Spleen (tissue), 13 donors: ENCODE results near the gene SLC30A3. TPM values are rescaled to one million over a fixed set of nuclear protein-coding genes. Genes with fewer than 3 reads are reported as not detected.
A peak's percentile ranks its signal among the peaks of the same experiment; 100 is the strongest.

Experiments
- DNase-seq: peaks from one replicate; pipeline ENCODE4 v3.0.0-alpha.2; 2020
- H3K27ac ChIP-seq, 8 donors: fragments of 200-600 bp; sonication (generic) in 7 of 8; 1 replicate in 4 of 8; 2 replicates in 4 of 8; pipeline versions ENCODE4 v1.5.0 to v1.8.0; 2016 to 2021; ENCODE audit warnings: inconsistent platforms in 4 of 8, mild to moderate bottlenecking in 4 of 8, moderate library complexity in 1 of 8
- H3K27me3 ChIP-seq, 7 donors: fragments of 200-600 bp; sonication (generic) in 6 of 7; replicated peaks in 1 of 7; 1 replicate in 4 of 7; 2 replicates in 3 of 7; pipeline versions ENCODE4 v1.5.0 to v1.8.0; 2016 to 2021; ENCODE audit warnings: inconsistent platforms in 3 of 7, mild to moderate bottlenecking in 1 of 7
- H3K36me3 ChIP-seq, 6 donors: fragments of 200-600 bp; sonication (generic) in 5 of 6; 1 replicate in 4 of 6; 2 replicates in 2 of 6; pipeline versions ENCODE4 v1.5.0 to v1.8.0; 2016 to 2021; ENCODE audit warnings: inconsistent platforms in 2 of 6
- H3K4me1 ChIP-seq, 6 donors: fragments of 200-600 bp; sonication (generic) in 5 of 6; 1 replicate in 3 of 6; 2 replicates in 3 of 6; pipeline versions ENCODE4 v1.5.0 to v1.8.0; 2016 to 2021; ENCODE audit warnings: inconsistent platforms in 3 of 6
- H3K4me3 ChIP-seq, 8 donors: fragments of 200-600 bp; sonication (generic) in 7 of 8; 1 replicate in 4 of 8; 2 replicates in 4 of 8; pipeline versions ENCODE4 v1.5.0 to v1.8.0; 2016 to 2021; ENCODE audit warnings: inconsistent platforms in 4 of 8, mild to moderate bottlenecking in 4 of 8, moderate library complexity in 2 of 8
- H3K9me3 ChIP-seq, 8 donors: fragments of 200-600 bp; sonication (generic) in 7 of 8; 1 replicate in 4 of 8; 2 replicates in 4 of 8; pipeline versions ENCODE4 v1.5.0 to v1.8.0; 2016 to 2021; ENCODE audit warnings: inconsistent platforms in 4 of 8
- CTCF ChIP-seq, 11 experiments: fragments of 200-600 bp in 7 of 11; fragments of 450-650 bp in 4 of 11; sonication (generic) in 4 of 11; IDR thresholded peaks in 8 of 11; conservative IDR thresholded peaks in 3 of 11; 1 replicate in 7 of 11; 2 replicates in 4 of 11; pipeline versions ENCODE4 v1.4.0 to v1.8.0; 2016 to 2021; ENCODE audit warnings: antibody characterized with exemption in 11 of 11, inconsistent platforms in 4 of 11, mild to moderate bottlenecking in 1 of 11
- POLR2A ChIP-seq, 3 donors: fragments of 450-650 bp; IDR thresholded peaks; one replicate each; pipeline ENCODE4 v1.5.1; 2017; ENCODE audit warnings: antibody characterized with exemption in 3 of 3, mild to moderate bottlenecking in 1 of 3
- POLR2AphosphoS5 ChIP-seq, 3 donors: sonication (generic); formaldehyde crosslinking; IDR thresholded peaks; one replicate each; pipeline ENCODE4 v1.5.1; 2017; ENCODE audit warnings: antibody characterized with exemption in 3 of 3
- WGBS, 5 donors: extraction: QIAGEN DNeasy Blood & Tissue Kit in 3 of 5; methylation state at CpG; one replicate each; pipeline versions ENCODE4 v1.1.5 to v1.1.7; 2013 to 2018; 5-methylcytosine and 5-hydroxymethylcytosine counted together
- intact Hi-C: fragments of 100-400 bp; cut with DNase I; formaldehyde crosslinking; loops from one replicate; pipeline ENCODE4 v1.15.0; 2023; ENCODE audit warnings: low total_unique reads
- long read RNA-seq, 2 donors: transcript quantifications; one replicate each; lab custom pipeline, GENCODE V29; 2026
- polyA plus RNA-seq, 3 donors: library from polyadenylated mRNA; stranded (reverse); fragments of 200-250 nt; gene quantifications; one replicate each; pipeline ENCODE4 v1.2.1, GENCODE V29; 2013
- total RNA-seq, 7 donors: library from RNA; depleted of rRNA in 3 of 7; stranded (reverse); fragments of >200 nt in 3 of 7; fragmentation: NEBNext Ultra II Directional in 4 of 7; extraction: Animal tissue kit (Norgen Biotek cat#: 25700) in 4 of 7; gene quantifications; one replicate each; pipeline versions ENCODE4 v1.1.0 to v1.2.1, GENCODE V29; 2016 to 2021
- donor health status: healthy with polysubstance abuse.
- donor health status: DM: no; HTN: no; CAD: no; lungs with moderate emphysema.
- donor health status: DM: no; HTN: no; CAD: no.
- donor health status: Bipolar disorder and iron deficiency.
- donor health status: healthy.
- donor health status: DM: no; HTN: no; CAD: no.
- donor health status: DM: yes; HTN: yes; CAD: no.

Gene SLC30A3
- total RNA-seq (under 1 TPM in 2 of 7 donors, not detected in 5; 0.32 to 0.34 TPM), polyA plus RNA-seq (under 1 TPM; 0.05 to 0.16 (median 0.07) TPM)
- long read RNA-seq, donor 1, result 0 reads
- long read RNA-seq, donor 2, result 0 reads

DNA sequence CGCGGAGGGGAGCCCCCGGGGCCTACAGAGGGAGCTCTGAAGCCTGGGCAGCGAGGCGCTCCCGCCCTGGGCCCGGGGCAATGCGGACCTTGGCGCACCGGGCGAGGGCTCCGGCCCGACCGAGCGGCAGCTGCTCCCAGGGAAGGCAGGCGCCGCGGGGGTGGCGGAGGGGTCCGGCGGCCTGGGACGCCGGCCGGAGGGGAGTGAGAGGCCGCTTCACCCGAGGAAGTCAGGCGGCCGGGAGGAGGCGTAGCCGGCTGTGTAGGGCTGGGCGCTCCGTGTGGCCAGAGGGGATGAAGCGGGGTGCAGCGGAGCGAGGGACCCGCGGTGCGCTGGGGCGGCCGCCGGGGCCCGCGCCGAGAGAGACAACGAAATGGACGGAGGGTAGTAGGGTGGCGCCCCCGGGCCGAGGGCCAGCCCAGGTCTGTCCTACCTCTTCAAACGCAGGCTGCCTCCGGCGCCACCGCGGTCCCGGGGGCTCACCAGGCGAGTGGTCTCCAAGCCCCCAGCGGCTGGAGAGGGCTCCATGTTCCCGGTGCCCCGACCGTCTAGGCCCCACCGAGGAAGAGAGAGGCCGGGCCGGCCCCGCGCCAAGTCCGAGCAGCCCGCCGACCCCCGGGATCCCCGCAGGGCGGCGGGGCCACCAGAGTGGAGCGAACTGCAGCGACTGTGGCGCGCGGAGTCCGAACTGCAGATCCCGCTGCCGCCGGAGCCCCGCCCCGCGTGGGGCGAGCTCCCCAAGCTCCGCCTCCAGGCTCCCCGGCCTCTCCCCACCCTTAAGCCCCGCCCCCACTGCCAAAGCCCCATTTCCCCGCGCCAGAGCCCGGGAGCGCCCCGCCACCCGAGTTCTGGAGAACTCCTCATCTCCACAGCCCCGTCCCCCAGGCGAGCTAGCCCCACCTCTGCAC, at the start of gene SLC30A3:
TSS of gene SLC30A3 (minus strand) at position 669 of the 908 bp plus-strand sequence. CDS start at position 528, 141 bp downstream.
- Histone ChIP-seq H3K27ac (no peak within 1 kb of the TSS), H3K9me3 (no peaks in the 10 kb centered on the region), H3K4me3 (peak within 1 kb of the TSS; percentile 45 to 83 (median 59)), H3K27me3 (peaks cover 3 to 100% (median 55%) of the 10 kb centered on the region in 7 donors), H3K36me3 (no peaks in the 10 kb centered on the region), H3K4me1 (peaks cover 28 to 43% (median 40%) of the 10 kb centered on the region in 6 donors)
- DNase-seq, result peak; percentile 84
- TF ChIP-seq POLR2AphosphoS5 (IDR thresholded peaks at IDR 0.05) (peak in 2 of 3 donors; percentile 6 to 42), POLR2A (IDR thresholded peaks at IDR 0.05) (no peak), CTCF (IDR thresholded peaks at IDR 0.05 in 8 of 11, conservative IDR thresholded peaks at IDR 0.05 in 3 of 11) (no peak)
- intact Hi-C loops, result no loop called here
- 1 to 2% (median 1%) methylated on average over 60 to 96 of the region's 96 CpGs for WGBS, 5 donors

DNA sequence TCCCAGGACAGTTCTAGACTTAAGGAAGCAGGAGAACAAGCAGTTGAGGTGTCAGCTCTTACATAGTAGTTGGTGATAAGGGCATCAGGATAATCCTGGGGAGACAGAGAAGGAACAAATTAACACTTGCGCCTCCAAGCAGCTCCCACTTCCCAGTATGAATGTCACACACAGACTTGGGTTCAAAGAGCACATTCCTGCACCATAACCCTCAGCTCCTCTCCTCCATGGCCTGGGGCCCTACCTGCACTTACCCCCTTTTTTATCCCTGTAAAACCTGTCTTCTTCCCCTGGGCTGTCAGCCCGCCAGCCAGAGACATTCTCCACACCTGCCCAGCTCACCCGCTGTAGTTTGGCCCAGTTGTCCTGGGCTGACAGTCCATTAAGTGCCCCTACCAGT, 49.3 kb upstream of the SLC30A3 start:
- peaks cover 0 to 15% (median 10%) of the 10 kb centered on the region in 6 donors for H3K4me1 ChIP-seq
- no peak overlapping the region for H3K27ac ChIP-seq
- peak; percentile 38 for DNase-seq
- no peak for TF ChIP-seq POLR2AphosphoS5 (IDR thresholded peaks at IDR 0.05)
- TF ChIP-seq POLR2A (IDR thresholded peaks at IDR 0.05), result no peak
- TF ChIP-seq CTCF (IDR thresholded peaks at IDR 0.05 in 8 of 11, conservative IDR thresholded peaks at IDR 0.05 in 3 of 11), result no peak
- H3K27me3 ChIP-seq, result peaks cover 3 to 17% (median 11%) of the 10 kb centered on the region in 7 donors
- H3K36me3 ChIP-seq, result peaks cover 0 to 79% (median 21%) of the 10 kb centered on the region in 6 donors
- WGBS, 5 donors, result 95 to 100% (median 96%) methylated on average over 3 of the region's 3 CpGs
- H3K9me3 ChIP-seq, result no peaks in the 10 kb centered on the region
- no peak overlapping the region for H3K4me3 ChIP-seq
- intact Hi-C loops, result no loop called here

- intact Hi-C loops, result no loop called here
- Histone ChIP-seq H3K9me3 (no peaks in the 10 kb centered on the region), H3K36me3 (peaks cover 0 to 55% (median 21%) of the 10 kb centered on the region in 6 donors), H3K4me3 (no peak overlapping the region), H3K27me3 (peaks cover 3 to 42% (median 32%) of the 10 kb centered on the region in 7 donors), H3K4me1 (peaks cover 0 to 28% (median 22%) of the 10 kb centered on the region in 6 donors), H3K27ac (no peak overlapping the region)
- peak; percentile 27 for DNase-seq
- 91 to 98% (median 95%) methylated on average over 6 of the region's 6 CpGs for WGBS, 5 donors
- TF ChIP-seq CTCF (IDR thresholded peaks at IDR 0.05 in 8 of 11, conservative IDR thresholded peaks at IDR 0.05 in 3 of 11) (no peak), POLR2AphosphoS5 (IDR thresholded peaks at IDR 0.05) (no peak), POLR2A (IDR thresholded peaks at IDR 0.05) (no peak)
Measured at GRCh38 chr2:27309651-27310050, 46.8 kb upstream of the SLC30A3 start.
